Measurements from ENCODE around the gene OR4F6.

- TF ChIP-seq EP300 (IDR thresholded peaks at IDR 0.05; ENCODE audit: borderline replicate concordance in 1 of 2, low read depth in 1 of 2, low read length in 1 of 2) (no peak), FOXM1 (IDR thresholded peaks at IDR 0.05; ENCODE audit: low read depth) (no peak), POLR2AphosphoS5 (IDR thresholded peaks at IDR 0.05; ENCODE audit: low read depth, low read length) (no peak)
Observed at GRCh38 chr15:101820781-101821180, 17.5 kb downstream of the OR4F6 start.

Data from SK-N-SH (cell line).